ENCODE data around the gene TOM1L1.

The TOM1L1 gene

GRCh38 chr17:54861471-54861983 is 39.1 kb upstream of the TOM1L1 start:
- no peak for TF ChIP-seq REST (IDR thresholded peaks at IDR 0.05; ENCODE audit: insufficient replicate concordance, low read depth)
- TF ChIP-seq CTCF (IDR thresholded peaks at IDR 0.05; ENCODE audit: insufficient read depth, low read length) = no peak
- no peak for TF ChIP-seq GABPA (IDR thresholded peaks at IDR 0.05; ENCODE audit: low read depth)
- no peak for TF ChIP-seq POLR2AphosphoS5 (IDR thresholded peaks at IDR 0.05; ENCODE audit: low read depth)
- TF ChIP-seq SPI1 (IDR thresholded peaks at IDR 0.05; ENCODE audit: borderline replicate concordance, low read depth) = no peak
- no peak for DNase-seq (ENCODE audit: low read depth in 1 of 2, low spot score in 1 of 2)
- Histone ChIP-seq H3K27me3 (ENCODE audit: insufficient read depth, poor library complexity, severe bottlenecking) (no peaks in the 10 kb centered on the region), H3K27ac (replicated peaks) (no peak overlapping the region), H3K4me3 (replicated peaks; ENCODE audit: insufficient read depth, low read length) (no peak overlapping the region)

GRCh38 chr17:54863176-54863575 is 37.5 kb upstream of the TOM1L1 start:
- no peak overlapping the region for H3K4me3 ChIP-seq (replicated peaks; ENCODE audit: insufficient read depth, low read length)
- H3K27me3 ChIP-seq (ENCODE audit: insufficient read depth, poor library complexity, severe bottlenecking) = no peaks in the 10 kb centered on the region
- DNase-seq (ENCODE audit: low read depth in 1 of 2, low spot score in 1 of 2) = no peak
- no peak overlapping the region for H3K27ac ChIP-seq (replicated peaks)
- no peak for TF ChIP-seq SPI1 (IDR thresholded peaks at IDR 0.05; ENCODE audit: borderline replicate concordance, low read depth)
- TF ChIP-seq CTCF (IDR thresholded peaks at IDR 0.05; ENCODE audit: insufficient read depth, low read length) = no peak
- TF ChIP-seq REST (IDR thresholded peaks at IDR 0.05; ENCODE audit: insufficient replicate concordance, low read depth) = no peak
- TF ChIP-seq POLR2AphosphoS5 (IDR thresholded peaks at IDR 0.05; ENCODE audit: low read depth) = no peak
- TF ChIP-seq GABPA (IDR thresholded peaks at IDR 0.05; ENCODE audit: low read depth) = no peak

GRCh38 chr17:54864070-54864469 is 36.6 kb upstream of the TOM1L1 start:
- TF ChIP-seq SPI1 (IDR thresholded peaks at IDR 0.05; ENCODE audit: borderline replicate concordance, low read depth) (no peak), GABPA (IDR thresholded peaks at IDR 0.05; ENCODE audit: low read depth) (no peak), CTCF (IDR thresholded peaks at IDR 0.05; ENCODE audit: insufficient read depth, low read length) (no peak), POLR2AphosphoS5 (IDR thresholded peaks at IDR 0.05; ENCODE audit: low read depth) (no peak), REST (IDR thresholded peaks at IDR 0.05; ENCODE audit: insufficient replicate concordance, low read depth) (no peak)
- no peak for DNase-seq (ENCODE audit: low read depth in 1 of 2, low spot score in 1 of 2)

More at GRCh38 chr17:54864070-54864469, 36.6 kb upstream of the TOM1L1 start:
- Histone ChIP-seq H3K27me3 (ENCODE audit: insufficient read depth, poor library complexity, severe bottlenecking) (no peaks in the 10 kb centered on the region), H3K4me3 (replicated peaks; ENCODE audit: insufficient read depth, low read length) (no peak overlapping the region), H3K27ac (replicated peaks) (no peak overlapping the region)
